ENCODE results near the gene CNOT6L. TPM values are rescaled to one million over a fixed set of nuclear protein-coding genes. Genes with fewer than 3 reads are reported as not detected.

Gene CNOT6L
- total RNA-seq, 1 experiment from 2014 or later = 29.4 TPM

GRCh38 chr4:77710059-77710458, 109.1 kb downstream of the CNOT6L start (continued):
- TF ChIP-seq REST (IDR thresholded peaks at IDR 0.05; ENCODE audit: low read depth) (no peak), ZBTB33 (IDR thresholded peaks at IDR 0.05; ENCODE audit: extremely low read depth, insufficient replicate concordance, low read length) (no peak), POLR2A (IDR thresholded peaks at IDR 0.05; ENCODE audit: borderline replicate concordance, extremely low read depth, insufficient read depth, insufficient read length) (no peak), SRF (IDR thresholded peaks at IDR 0.05; ENCODE audit: low read depth) (no peak), SIN3A (IDR thresholded peaks at IDR 0.05; ENCODE audit: low read depth) (no peak), TCF7L2 (IDR thresholded peaks at IDR 0.05; ENCODE audit: borderline replicate concordance, extremely low read depth, insufficient read depth, insufficient read length) (no peak), EGR1 (IDR thresholded peaks at IDR 0.05; ENCODE audit: low read depth) (no peak)

GRCh38 chr4:77706717-77707116, 112.5 kb downstream of the CNOT6L start:
- H2AFZ ChIP-seq (ENCODE audit: low read depth, low read length, poor library complexity, severe bottlenecking) = no peak overlapping the region
- DNase-seq (ENCODE audit: low read depth, low spot score) (no peak), ATAC-seq (no peak)
- H3K4me3 ChIP-seq (replicated peaks in 1 of 2; ENCODE audit: low read depth in 1 of 2, low read length in 2 of 2) = no peak overlapping the region
- no peaks in the 10 kb centered on the region for H3K79me2 ChIP-seq (ENCODE audit: insufficient read depth, low read length)
- ChIA-PET RAD21 (ENCODE audit: low non-redundant PET in 1 of 2, low total read pairs in 2 of 2, uncharacterized antibody in 2 of 2, unreplicated experiment in 2 of 2) (no interaction called here), CTCF (no interaction called here), POLR2A (no interaction called here)
- H3K9ac ChIP-seq (ENCODE audit: low read length) = no peak overlapping the region
- H3K36me3 ChIP-seq (ENCODE audit: control insufficient read depth in 1 of 2, insufficient read depth in 2 of 2, low read length in 2 of 2) = no peaks in the 10 kb centered on the region
- no peaks in the 10 kb centered on the region for H3K4me1 ChIP-seq (ENCODE audit: control insufficient read depth in 1 of 2, insufficient read depth in 2 of 2, low read length in 2 of 2)
- no peaks in the 10 kb centered on the region for H3K9me3 ChIP-seq (ENCODE audit: control insufficient read depth in 1 of 2, insufficient read depth in 1 of 2, low read depth in 1 of 2, low read length in 2 of 2)
- no peaks in the 10 kb centered on the region for H4K20me1 ChIP-seq (ENCODE audit: insufficient read depth)
- no peak overlapping the region for H3K4me2 ChIP-seq (ENCODE audit: low read length)
- H3K9me2 ChIP-seq (ENCODE audit: insufficient read depth) = no peaks in the 10 kb centered on the region
- H3K27ac ChIP-seq (ENCODE audit: low read depth, low read length) = no peak overlapping the region
- no TSS peak for BruUV-seq (replicated peaks)
- peaks cover 6% of the 10 kb centered on the region; the same call in 1 of the 2 replicates for H3K27me3 ChIP-seq (ENCODE audit: insufficient read depth, low read length)
- intact Hi-C loops (cut with micrococcal nuclease) = no loop called here
- TF ChIP-seq ELF1 (IDR thresholded peaks at IDR 0.05; ENCODE audit: borderline replicate concordance, low read depth) (no peak), ZBTB33 (IDR thresholded peaks at IDR 0.05; ENCODE audit: extremely low read depth, insufficient replicate concordance, low read length) (no peak), FOSL1 (IDR thresholded peaks at IDR 0.05; ENCODE audit: low read depth) (no peak), SP1 (IDR thresholded peaks at IDR 0.05; ENCODE audit: low read depth) (no peak), REST (IDR thresholded peaks at IDR 0.05; ENCODE audit: low read depth) (no peak), POLR2A (IDR thresholded peaks at IDR 0.05; ENCODE audit: borderline replicate concordance, extremely low read depth, insufficient read depth, insufficient read length) (no peak), MAX (IDR thresholded peaks at IDR 0.05) (no peak), SRF (IDR thresholded peaks at IDR 0.05; ENCODE audit: low read depth) (no peak), TCF7L2 (IDR thresholded peaks at IDR 0.05; ENCODE audit: borderline replicate concordance, extremely low read depth, insufficient read depth, insufficient read length) (no peak), YY1 (IDR thresholded peaks at IDR 0.05; ENCODE audit: extremely low read depth, insufficient replicate concordance, low read depth, low read length) (no peak)

All from HCT116 (cell line).